GM12873 (cell line): ENCODE data around the gene SEPTIN8.

Source experiments
- TF ChIP-seq, protein P1 (sequence below): IDR thresholded peaks from 2 replicates; pipeline ENCODE4 v1.5.1; 2012; ENCODE audit warnings: low read depth, mild to moderate bottlenecking, moderate library complexity, low read length, control low read depth; ENCODE audit not compliant: insufficient read depth; ENCODE audit errors: missing control alignments

Gene SEPTIN8

DNA sequence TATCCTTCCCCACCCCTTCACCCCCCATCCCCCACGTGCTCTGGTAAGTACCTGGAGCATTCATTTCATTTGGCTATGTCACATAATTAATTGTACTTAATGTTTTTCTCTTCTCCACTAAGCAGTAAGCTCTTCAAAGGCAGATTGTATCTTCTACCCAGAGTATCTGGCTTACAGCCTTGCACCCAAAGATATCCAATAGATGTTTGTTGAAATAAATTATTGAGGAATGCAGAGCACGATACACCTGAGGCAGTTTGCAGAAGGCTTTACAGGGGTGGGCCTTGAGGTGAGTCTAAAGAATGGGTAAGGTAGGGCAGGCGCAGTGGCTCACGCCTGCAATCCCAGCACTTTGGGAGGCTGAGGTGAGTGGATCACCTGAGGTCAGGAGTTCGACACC lies 33.6 kb upstream of the SEPTIN8 start:
- TF ChIP-seq, protein P1, sequence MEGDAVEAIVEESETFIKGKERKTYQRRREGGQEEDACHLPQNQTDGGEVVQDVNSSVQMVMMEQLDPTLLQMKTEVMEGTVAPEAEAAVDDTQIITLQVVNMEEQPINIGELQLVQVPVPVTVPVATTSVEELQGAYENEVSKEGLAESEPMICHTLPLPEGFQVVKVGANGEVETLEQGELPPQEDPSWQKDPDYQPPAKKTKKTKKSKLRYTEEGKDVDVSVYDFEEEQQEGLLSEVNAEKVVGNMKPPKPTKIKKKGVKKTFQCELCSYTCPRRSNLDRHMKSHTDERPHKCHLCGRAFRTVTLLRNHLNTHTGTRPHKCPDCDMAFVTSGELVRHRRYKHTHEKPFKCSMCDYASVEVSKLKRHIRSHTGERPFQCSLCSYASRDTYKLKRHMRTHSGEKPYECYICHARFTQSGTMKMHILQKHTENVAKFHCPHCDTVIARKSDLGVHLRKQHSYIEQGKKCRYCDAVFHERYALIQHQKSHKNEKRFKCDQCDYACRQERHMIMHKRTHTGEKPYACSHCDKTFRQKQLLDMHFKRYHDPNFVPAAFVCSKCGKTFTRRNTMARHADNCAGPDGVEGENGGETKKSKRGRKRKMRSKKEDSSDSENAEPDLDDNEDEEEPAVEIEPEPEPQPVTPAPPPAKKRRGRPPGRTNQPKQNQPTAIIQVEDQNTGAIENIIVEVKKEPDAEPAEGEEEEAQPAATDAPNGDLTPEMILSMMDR: no peak

DNA sequence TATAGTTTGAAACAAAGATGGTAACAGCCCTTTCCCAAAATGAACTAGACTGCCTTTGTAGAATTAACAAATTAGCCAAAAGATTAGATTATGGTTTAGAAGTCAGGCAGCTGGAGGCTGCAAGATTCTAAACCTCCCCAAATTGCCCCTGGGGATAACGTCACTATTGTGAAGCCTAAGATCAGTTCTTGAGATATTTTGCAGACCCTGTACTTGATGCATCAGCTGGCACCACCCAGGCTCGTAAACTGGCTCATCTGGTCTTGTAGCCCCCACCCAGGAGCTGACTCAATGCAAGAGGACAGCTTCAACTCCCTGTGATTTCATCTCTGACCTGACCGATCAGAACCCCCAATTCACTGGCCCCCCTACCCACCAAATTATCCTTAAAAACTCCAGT lies 31.8 kb upstream of the SEPTIN8 start:
- TF ChIP-seq, protein P1: no peak

DNA sequence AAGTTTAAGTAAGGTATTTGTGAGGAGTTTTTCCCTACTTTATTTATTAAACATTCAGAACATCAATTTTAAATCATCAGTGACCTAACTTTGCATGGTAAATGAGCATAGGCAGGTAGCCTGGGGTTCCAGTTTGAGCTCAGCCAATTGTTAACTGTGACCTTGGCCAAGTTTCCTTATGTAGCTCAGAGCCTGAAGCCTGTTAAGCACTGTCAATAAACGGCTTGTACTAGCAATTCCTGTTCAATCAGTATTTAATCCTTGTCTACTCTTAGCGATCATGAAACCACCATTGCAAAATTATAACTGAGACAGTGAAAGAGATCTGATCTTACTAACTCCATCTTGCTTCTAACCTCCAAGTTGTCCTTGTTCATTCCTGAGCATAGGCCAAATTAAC lies 31.4 kb upstream of the SEPTIN8 start:
- TF ChIP-seq, protein P1: no peak

DNA sequence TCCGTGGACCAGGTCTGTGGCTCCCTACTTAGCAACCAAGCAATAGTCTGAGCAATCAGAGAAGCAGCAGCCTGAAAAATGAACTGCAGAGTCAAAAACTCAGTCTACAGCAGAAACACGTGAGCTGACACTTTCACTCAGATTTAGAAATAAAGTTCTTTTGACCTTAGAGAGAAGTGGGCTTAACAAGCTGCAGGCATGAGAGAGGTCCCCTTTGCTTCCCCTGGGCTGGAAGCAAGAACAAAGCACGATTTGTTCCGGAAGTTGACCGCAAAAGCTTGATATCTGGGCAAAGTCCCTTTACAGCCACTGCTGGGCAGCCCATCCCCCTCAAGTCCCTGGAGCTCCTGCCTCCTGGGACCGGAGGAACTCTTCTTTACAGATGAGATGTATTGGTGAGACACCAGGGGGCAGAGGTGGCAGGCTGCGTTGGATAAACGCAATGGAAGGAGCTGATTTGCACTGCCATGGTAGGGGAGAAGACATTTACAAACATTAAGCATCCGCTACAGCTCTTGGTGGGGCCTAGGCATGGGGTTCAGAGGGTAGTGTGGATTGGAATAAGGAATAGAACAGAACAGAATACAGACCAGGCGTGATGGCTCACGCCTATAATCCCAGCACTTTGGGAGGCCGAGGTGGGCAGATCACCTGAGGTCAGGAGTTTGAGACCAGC lies 30.3 kb upstream of the SEPTIN8 start:
- TF ChIP-seq, protein P1: peak; percentile 28

DNA sequence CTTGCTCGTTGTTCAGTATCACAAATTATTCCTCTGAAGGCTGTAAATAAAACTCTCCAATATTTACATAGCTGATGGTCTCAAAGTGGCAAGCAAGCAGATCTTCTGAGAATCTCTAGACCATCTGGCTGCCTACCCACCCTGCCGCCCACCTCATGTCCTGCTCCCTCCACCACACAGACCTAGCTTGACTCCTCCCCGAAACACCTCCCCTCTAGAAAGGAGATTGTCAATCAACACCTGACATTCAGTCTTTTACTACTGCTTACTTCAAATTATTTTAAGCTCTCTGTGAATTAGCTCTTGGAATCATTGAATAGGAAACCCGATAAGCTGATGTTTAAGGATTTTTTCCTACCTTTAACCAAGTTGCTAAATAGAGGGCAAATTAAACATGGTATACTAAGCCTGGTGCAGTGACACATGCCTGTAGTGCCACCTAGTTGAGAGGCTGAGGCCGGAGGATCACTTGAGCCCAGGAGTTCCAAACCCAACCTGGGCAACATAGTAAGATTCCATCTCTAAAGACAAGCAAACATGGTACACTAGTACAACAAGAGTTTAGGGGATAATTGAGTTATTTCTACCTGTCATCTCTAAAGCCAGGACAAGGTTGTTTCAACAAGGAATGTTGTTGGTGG lies 25.1 kb upstream of the SEPTIN8 start:
- TF ChIP-seq, protein P1: peak; percentile 23

DNA sequence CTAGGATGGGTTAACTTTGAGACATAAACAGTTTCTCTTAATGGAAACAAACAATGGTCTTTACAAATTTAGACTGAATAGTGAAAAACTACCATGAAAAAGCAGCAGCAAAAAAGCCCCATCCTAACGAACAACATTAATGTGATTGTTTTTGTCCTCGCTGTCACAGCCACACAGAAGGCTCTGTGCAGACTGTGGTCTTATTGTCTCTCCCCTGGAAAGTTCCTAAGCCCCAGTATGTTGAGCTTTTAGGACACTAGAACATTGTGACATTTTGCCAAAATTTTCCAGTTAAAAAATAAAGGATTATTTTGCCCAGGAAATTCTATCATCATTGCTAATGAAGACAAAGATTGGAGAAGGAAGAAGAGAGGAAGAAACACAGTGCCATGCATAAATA lies 23.5 kb upstream of the SEPTIN8 start:
- TF ChIP-seq, protein P1: no peak

DNA sequence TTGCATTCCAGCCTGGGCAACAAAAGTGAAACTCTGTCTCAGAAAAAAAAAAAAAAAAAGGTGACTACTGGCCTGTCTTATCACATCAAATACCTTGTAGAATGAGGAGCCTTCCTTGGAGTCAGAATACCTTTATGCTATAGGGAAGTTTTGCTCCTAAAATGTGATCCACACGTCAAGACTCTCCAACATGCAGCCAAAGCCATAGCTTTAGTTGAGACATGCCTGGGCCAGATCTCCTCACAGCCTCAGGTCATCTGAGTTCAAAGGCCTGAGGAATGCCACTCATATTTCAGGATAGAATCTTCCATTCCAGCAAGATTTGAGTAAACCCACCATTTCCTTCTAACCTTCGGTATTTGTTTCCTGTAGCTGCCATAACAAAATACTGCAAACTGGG lies 22.4 kb upstream of the SEPTIN8 start:
- TF ChIP-seq, protein P1: no peak
